ENCODE data around the gene PEX5.
"Not testable (repeated sequence)": the region's sequence is repeated elsewhere in the genome, so short reads cannot be mapped to it uniquely, and the experiment has no call there.

PEX5 gene

GRCh38 chr12:7161327-7161726 lies 28.2 kb upstream of the PEX5 start:
- no peak for DNase-seq

- DNase-seq: no peak
These were observed 27.7 kb upstream of the PEX5 start for GRCh38 chr12:7161811-7162210.

DNA sequence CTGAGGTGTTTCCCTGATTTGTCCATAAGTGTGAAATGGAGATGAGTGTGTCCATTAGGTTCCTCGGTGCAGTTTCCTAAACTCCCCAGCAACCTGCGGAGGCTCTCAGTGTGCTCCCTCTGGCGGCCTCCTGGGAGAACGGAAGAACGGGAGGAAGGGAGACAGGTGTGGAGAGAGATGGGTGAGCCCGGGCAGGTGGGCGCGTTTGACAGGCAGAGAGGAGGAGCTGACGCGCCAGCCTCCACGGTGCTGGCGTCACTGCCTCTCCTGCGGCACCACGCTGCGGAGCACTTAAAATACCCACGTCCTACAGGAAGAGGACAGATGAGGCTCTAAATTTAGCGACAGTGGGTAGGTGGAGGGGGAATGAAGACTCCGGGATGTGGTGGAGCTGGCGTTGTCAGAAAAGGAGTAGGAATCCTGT lies 26.8 kb upstream of the PEX5 start:
- DNase-seq: no peak

DNA sequence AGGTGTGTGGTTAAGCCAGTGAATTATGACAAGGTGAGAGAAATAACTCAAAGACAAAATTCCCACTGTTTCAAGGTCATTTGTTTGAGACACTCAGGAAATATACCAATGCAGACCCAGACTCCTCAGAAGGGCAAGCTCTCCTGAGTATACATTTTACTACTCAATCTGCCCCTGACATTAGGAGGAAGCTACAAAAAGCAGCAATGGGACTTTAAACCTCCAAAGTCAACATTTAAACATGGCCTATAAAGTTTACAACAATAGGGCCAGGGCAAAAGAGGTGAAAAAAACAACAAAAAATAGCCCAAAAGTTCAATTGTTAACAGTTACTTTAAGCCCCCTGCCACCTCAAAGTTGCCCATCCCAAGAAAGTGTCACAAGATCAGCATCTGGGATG lies 19.5 kb upstream of the PEX5 start:
- DNase-seq: no peak

DNA sequence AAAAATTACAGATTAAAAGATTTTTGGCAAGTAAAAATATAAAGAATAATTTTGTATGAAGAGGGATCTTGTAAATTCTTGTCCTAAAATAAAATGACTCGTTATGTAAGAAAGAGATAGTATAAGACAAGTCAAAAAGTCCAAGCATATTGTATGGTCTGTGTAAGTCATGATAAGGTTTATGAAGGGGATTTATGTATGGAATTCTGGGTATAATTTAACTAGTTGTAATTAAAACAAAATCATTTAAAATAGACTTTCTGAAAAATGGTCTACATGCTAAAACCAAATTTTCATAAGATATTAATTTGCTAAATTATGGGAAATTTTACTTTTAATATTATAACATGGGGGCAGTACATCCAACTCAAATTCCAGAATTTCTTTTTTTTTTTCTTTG lies 17.6 kb upstream of the PEX5 start:
- no peak for DNase-seq

GRCh38 chr12:7175493-7175892 lies 14.0 kb upstream of the PEX5 start:
- DNase-seq: no peak

DNA sequence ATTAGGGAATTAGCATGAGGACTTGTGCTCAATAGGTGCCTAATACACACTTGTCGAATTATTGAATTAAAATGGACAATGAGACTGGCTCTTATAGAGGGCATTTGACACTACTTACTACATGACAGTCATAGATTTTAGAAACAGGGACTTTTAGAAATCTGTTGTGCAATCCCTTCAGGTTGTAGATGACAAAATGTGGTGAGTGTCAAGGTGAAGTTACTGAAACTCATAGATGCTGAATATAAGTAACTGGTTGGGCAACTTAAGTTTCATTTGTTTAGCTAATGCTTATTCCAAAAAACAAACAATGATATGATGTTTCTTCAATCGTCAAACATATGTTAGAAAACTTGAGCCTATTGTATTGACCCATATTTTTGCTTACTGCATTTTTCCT lies 12.9 kb upstream of the PEX5 start:
- no peak for DNase-seq

DNA sequence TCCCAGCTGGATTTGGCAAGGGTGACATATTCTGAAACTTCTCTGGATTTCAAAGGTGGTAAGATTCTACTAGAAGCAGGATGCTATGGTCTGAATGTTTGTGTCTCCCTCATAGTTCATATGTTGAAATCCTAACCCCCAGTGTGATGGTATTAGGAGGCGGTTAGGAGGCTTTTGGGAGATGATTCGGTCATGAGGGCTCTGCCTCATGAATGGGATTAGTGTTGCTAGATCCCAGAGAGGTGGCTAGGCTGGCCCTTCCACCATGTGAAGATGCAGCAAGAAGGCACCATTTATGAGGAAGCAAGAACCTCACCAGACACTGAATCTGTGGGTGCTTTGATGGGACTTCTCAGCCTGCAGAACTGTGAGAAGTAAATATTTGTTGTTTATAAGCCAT lies 11.0 kb upstream of the PEX5 start:
- DNase-seq: no peak

DNA sequence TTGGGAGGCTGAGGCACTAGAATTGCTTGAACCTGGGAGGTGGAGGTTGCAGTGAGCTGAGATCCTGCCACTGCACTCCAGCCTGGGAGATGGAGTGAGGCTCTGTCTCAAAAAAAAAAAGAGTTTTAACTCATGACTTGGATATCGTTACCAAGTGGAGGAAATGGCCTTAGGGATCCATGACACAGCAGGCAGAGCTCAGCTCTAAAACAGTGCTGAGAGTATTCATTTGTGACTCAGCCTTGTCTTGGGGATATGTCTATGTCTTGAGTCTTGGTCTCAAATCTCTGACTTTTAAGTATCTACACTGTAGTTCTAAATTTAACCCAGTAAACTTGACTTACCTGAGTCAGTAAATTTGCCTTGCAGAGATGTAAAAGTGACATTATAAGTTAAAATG lies 8.8 kb upstream of the PEX5 start:
- no peak for DNase-seq

DNA sequence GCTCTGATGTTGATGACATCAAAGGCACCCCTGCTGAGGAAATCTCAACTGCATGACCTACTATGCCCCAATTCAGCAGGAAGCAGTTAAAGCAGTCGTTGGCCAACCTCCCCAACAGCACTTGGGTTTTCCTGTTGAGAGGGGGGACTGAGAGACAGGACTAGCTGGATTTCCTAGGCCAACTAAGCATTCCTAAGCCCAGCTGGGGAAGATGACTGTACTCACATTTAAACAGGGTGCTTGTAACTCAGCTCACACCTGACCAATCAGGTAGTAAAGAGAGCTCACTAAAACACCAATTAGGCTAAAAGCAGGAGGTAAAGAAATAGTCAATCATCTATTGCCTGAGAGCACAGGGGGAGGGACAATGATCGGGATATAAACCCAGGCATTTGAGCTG lies 3.4 kb upstream of the PEX5 start:
- DNase-seq: not testable (repeated sequence)

DNA sequence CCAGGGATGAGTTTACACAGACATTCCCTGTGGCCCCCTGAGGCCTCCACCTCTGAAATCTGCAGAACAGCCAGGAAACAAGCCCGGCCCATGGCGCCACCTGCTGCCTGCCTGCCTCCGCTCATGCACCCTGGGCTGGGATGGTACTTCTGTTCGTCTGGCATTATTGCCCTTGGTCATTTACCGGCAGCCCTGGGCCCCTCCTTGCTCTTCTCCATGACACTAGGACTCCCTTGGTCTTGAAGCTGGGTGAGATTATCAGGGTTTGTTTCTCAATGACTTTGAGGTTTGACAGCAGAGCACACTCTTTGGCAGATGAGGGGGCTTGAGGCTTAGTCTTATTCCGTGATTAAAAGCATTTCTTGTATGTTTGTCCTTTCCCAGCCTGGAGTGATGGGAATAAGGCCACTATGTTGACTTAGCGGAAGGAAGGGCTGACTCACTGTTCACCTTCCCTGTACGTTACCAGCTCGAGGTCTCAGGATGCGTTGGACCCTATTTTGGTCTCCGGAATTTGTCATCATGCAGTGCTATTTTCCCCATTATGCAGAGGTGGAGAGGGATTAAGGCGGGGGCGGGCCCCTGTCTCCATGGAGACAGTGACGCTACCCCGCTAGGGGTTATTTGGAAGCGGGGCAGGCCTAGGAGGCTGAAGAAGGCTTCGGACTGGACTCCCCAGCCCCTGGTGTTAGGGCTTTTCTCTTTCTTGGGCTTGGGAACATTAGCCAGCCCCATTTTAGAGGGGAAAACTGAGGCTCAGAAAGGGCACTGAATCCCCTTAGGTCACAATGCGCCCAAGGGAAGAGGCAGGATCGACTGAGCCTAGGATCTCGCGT lies 706 bp upstream of the PEX5 start:
- peak; percentile 6 for DNase-seq

GRCh38 chr12:7190268-7191055 lies 976 bp downstream of the PEX5 start:
- no peak for DNase-seq

DNA sequence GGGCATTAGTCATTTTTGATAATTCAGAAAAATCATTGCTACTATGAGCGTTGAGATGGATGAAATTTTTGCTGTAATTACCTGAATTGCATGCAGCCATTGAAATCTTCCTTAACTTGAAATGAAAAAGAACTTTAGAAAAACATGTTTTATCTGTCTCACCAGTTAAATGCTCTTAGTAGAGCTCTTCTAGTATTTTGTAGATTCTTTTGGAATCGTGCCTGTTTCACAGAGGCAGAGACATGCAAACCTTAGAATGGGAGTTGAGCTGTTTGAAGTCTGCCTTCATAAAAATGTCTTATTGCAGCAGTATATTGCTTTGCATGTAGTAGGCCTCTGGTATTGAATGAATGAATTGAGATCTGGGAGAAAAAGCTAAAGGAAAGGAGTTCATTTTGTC lies 4.2 kb downstream of the PEX5 start:
- DNase-seq: no peak

- DNase-seq: no peak
These were observed 8.4 kb downstream of the PEX5 start for GRCh38 chr12:7197841-7198240.

- DNase-seq: no peak
These were observed 13.6 kb downstream of the PEX5 start for GRCh38 chr12:7203109-7203508.

DNA sequence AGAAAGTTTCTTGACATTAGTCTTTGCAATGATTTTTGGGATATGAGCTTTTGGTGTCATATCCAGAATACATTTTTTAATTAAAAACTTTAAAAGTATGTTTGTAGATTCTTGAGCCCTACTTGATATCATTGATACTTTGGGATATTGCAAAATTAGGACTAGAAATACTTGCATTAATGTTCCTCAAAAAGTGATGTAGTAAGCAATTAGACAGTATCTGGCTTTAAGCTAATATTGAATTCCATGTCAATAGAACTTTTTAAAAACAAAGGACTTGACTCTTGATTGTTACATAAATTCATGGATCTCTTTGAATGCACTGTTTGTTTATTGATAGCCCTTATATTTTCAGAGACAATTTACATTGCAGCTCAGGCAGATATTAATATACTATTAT lies 15.6 kb downstream of the PEX5 start:
- DNase-seq: no peak

GRCh38 chr12:7206691-7207090 lies 17.2 kb downstream of the PEX5 start:
- no peak for DNase-seq

- DNase-seq: no peak
These were observed 18.6 kb downstream of the PEX5 start for GRCh38 chr12:7207866-7208625.

DNA sequence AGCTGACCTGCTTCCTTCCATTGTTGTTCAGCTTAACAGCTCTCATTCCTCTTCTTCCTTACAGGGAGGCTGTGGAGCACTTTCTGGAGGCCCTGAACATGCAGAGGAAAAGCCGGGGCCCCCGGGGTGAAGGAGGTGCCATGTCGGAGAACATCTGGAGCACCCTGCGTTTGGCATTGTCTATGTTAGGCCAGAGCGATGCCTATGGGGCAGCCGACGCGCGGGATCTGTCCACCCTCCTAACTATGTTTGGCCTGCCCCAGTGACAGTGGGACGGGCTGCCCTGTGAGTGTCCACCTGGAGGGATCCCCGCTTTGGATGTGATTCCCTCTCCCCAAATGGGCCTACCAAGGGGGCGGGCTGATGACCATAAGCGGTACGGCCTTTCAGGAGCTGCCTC lies 20.5 kb downstream of the PEX5 start:
- DNase-seq: no peak

- no peak for DNase-seq
These were observed 21.2 kb downstream of the PEX5 start for GRCh38 chr12:7210642-7211151.

GRCh38 chr12:7212678-7213077 lies 23.2 kb downstream of the PEX5 start:
- DNase-seq: no peak

DNA sequence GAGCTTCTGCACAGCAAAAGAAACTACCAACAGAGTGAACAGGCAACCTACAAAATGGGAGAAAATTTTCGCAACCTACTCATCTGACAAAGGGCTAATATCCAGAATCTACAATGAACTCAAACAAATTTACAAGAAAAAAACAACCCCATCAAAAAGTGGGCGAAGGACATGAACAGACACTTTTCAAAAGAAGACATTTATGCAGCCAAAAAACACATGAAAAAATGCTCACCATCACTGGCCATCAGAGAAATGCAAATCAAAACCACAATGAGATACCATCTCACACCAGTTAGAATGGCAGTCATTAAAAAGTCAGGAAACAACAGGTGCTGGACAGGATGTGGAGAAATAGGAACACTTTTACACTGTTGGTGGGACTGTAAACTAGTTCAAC lies 24.3 kb downstream of the PEX5 start:
- not testable (repeated sequence) for DNase-seq

DNA sequence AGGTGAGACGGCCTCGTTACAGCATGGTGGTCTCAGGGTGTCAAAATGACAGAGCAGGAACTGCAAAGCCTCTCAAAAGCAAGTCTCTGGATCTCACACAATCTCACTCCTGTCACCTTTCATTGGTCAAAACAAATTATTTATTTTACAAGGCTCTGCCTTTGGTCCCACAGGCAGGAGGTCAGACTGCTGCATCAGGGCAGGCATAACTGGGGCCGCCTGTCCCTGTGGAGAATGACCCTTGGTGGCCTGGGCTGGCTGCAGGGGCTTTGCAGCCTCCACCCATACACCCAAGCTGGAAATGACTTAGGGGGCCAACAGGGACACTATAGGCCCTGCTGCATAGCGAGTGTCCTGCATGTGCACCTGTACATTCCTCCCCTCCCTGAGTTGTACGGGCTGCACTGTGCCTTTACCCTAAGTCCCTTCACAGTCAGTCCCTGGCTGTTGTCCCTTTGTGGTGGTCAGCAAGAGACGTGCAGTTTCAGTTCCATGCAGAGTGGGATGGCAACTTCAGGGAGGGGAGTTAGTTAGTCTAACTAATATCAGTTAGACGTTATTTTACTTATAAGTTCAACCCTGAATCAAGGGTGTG lies 28.1 kb downstream of the PEX5 start:
- no peak for DNase-seq
